HL-60 (cell line): ENCODE data around the gene PCGF3.

Experiments
- DNase-seq, 2 experiments: peaks; one replicate each; pipeline ENCODE4 v3.0.0-alpha.2; 2010 to 2020; ENCODE audit warnings: low read depth in 1 of 2, low spot score in 1 of 2
- H3K27ac ChIP-seq: fragments of 250-450 bp; sonication (Bioruptor Pico); replicated peaks from 2 replicates; pipeline ENCODE4 v1.5.1; 2020; ENCODE audit warnings: mild to moderate bottlenecking, moderate library complexity
- H3K27me3 ChIP-seq: fragments of 250-450 bp; sonication (Bioruptor Pico); 2 replicates; pipeline ENCODE4 v1.5.1; 2021; ENCODE audit warnings: mild to moderate bottlenecking, moderate library complexity; ENCODE audit not compliant: insufficient read depth, poor library complexity, severe bottlenecking
- H3K4me3 ChIP-seq: replicated peaks from 2 replicates; pipeline ENCODE4 v1.5.1; 2011; ENCODE audit warnings: mild to moderate bottlenecking, control low read depth, low read length; ENCODE audit not compliant: insufficient read depth
- GABPA ChIP-seq: IDR thresholded peaks from 2 replicates; pipeline ENCODE4 v1.6.1; 2012; ENCODE audit warnings: low read depth
- POLR2AphosphoS5 ChIP-seq: IDR thresholded peaks from 2 replicates; pipeline ENCODE4 v1.6.1; 2012; ENCODE audit warnings: low read depth
- SPI1 ChIP-seq: IDR thresholded peaks from 2 replicates; pipeline ENCODE4 v1.6.1; 2012; ENCODE audit warnings: low read depth, mild to moderate bottlenecking, borderline replicate concordance
- TF ChIP-seq, protein P1 (sequence below): IDR thresholded peaks from one replicate; pipeline ENCODE4 v1.5.1; 2011; ENCODE audit warnings: low read length, control low read depth, inconsistent platforms; ENCODE audit not compliant: insufficient read depth
- TF ChIP-seq, protein P2 (sequence below): IDR thresholded peaks from 2 replicates; pipeline ENCODE4 v1.6.1; 2012; ENCODE audit warnings: low read depth; ENCODE audit not compliant: insufficient replicate concordance

The PCGF3 gene

DNA sequence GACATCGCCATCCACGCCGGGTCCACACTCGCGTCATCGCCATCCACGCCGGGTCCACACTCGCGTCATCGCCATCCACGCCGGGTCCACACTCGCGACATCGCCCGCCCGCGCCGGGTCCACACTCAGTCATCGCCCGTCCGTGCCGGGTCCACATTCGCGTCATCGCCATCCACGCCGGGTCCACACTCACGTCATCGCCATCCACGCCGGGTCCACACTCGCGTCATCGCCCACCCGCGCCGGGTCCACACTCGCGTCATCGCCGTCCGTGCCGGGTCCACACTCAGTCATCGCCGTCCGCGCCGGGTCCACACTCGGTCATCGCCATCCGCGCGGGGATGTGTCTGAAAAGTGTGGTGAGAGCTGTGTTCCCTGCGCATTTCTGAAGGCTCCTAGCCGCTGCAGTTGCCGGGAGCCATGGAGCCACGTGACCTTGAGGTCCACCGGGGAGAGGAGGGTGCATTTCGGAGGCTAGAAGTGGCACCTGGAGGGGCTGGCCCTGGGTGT, 17.3 kb downstream of the PCGF3 start:
- TF ChIP-seq GABPA (no peak), POLR2AphosphoS5 (no peak), SPI1 (no peak)
- TF ChIP-seq, protein P1, sequence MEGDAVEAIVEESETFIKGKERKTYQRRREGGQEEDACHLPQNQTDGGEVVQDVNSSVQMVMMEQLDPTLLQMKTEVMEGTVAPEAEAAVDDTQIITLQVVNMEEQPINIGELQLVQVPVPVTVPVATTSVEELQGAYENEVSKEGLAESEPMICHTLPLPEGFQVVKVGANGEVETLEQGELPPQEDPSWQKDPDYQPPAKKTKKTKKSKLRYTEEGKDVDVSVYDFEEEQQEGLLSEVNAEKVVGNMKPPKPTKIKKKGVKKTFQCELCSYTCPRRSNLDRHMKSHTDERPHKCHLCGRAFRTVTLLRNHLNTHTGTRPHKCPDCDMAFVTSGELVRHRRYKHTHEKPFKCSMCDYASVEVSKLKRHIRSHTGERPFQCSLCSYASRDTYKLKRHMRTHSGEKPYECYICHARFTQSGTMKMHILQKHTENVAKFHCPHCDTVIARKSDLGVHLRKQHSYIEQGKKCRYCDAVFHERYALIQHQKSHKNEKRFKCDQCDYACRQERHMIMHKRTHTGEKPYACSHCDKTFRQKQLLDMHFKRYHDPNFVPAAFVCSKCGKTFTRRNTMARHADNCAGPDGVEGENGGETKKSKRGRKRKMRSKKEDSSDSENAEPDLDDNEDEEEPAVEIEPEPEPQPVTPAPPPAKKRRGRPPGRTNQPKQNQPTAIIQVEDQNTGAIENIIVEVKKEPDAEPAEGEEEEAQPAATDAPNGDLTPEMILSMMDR: no peak
- TF ChIP-seq, protein P2, sequence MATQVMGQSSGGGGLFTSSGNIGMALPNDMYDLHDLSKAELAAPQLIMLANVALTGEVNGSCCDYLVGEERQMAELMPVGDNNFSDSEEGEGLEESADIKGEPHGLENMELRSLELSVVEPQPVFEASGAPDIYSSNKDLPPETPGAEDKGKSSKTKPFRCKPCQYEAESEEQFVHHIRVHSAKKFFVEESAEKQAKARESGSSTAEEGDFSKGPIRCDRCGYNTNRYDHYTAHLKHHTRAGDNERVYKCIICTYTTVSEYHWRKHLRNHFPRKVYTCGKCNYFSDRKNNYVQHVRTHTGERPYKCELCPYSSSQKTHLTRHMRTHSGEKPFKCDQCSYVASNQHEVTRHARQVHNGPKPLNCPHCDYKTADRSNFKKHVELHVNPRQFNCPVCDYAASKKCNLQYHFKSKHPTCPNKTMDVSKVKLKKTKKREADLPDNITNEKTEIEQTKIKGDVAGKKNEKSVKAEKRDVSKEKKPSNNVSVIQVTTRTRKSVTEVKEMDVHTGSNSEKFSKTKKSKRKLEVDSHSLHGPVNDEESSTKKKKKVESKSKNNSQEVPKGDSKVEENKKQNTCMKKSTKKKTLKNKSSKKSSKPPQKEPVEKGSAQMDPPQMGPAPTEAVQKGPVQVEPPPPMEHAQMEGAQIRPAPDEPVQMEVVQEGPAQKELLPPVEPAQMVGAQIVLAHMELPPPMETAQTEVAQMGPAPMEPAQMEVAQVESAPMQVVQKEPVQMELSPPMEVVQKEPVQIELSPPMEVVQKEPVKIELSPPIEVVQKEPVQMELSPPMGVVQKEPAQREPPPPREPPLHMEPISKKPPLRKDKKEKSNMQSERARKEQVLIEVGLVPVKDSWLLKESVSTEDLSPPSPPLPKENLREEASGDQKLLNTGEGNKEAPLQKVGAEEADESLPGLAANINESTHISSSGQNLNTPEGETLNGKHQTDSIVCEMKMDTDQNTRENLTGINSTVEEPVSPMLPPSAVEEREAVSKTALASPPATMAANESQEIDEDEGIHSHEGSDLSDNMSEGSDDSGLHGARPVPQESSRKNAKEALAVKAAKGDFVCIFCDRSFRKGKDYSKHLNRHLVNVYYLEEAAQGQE: no peak
- DNase-seq: no peak
- Histone ChIP-seq H3K27me3 (no peaks in the 10 kb centered on the region), H3K4me3 (no peak overlapping the region), H3K27ac (no peak overlapping the region)

DNA sequence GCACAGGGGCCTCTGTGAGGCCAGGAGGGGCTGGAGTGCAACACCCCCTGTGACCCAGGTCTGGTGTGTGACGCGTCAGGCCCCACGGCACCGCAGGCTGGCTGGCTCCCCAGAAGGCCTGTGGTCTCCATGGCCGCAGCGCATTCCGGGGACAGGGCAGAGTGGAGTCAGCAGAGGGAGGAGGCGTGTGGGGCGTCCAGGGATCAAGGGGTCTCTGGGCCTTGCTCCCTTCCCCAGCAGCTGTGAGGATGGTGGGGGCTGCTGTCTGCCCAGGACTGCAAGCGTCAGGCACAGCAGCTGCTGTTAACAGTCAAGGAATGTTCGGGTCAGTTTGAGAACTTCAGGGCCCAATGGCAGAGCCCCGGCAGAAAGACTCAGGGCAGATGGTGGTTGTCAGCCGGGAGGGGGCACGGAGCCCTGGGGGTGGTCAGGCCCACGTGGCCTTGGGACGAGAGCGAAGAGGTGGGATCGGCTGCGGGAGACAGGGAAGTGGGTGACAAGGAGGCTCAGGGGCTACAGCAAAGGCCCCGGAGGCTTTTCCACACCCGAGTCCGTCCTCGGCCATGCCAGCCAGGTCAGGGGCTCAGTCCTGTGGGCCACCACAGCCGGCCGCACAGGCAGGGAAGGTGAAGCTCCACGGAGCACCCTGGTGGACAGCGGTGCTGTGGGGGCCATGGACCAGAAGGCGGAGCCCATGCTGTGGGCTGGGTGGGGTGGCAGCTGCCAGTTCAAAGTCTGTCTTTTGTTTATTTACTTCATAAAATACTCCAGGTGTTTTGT, 18.3 kb downstream of the PCGF3 start:
- no peak for DNase-seq
- TF ChIP-seq, protein P1: no peak
- TF ChIP-seq POLR2AphosphoS5: no peak
- TF ChIP-seq GABPA: no peak
- TF ChIP-seq, protein P2: no peak
- no peak for TF ChIP-seq SPI1
- Histone ChIP-seq H3K27ac (no peak overlapping the region), H3K4me3 (no peak overlapping the region), H3K27me3 (no peaks in the 10 kb centered on the region)

DNA sequence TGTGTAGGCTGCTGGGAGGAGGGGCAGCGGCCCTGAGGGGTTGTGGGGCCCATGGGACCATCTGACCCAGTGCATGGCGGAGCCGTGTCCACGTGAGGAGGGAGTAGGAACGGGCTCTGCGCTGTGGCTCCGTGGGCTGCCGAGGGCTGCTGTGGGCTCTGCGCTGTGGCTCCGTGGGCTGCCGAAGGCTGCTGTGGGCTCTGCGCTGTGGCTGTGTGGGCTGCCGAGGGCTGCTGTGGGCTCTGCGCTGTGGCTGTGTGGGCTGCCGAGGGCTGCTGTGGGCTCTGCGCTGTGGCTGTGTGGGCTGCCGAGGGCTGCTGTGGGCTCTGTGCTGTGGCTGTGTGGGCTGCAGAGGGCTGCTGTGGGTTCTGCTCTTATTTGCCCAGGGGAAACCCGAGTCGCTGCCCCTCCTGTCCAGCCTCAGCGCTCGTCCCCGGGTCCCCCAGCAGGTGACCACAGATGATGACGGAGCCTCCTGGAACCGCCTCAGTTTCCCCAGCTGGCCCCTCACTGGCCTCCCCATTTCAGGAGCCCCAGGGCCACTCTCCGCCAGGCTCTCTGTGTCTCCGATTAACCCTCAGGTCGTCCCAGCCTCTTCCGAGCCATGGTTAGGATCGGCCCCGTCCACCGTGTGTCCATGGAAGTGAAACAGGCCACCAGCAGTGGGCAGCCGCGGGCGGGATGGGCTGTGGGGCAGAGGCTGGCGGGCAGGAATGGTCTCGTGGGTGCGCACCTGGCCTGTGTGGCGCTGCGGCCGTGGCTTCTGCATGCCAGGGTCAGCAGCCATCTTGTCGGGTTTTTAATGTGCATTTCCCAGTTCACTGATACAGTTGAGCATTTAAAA, 20.0 kb downstream of the PCGF3 start:
- no peak overlapping the region for H3K4me3 ChIP-seq
- TF ChIP-seq GABPA (no peak), POLR2AphosphoS5 (no peak), SPI1 (no peak)
- TF ChIP-seq, protein P2: no peak
- TF ChIP-seq, protein P1: no peak
- H3K27me3 ChIP-seq: no peaks in the 10 kb centered on the region
- H3K27ac ChIP-seq: no peak overlapping the region
- DNase-seq: no peak
